Measurements from ENCODE around the gene PARD3B.

- TF ChIP-seq CTCF (IDR thresholded peaks at IDR 0.05) (no peak), POLR2A (IDR thresholded peaks at IDR 0.05) (no peak)
Measured at GRCh38 chr2:204853905-204854304, 308.6 kb downstream of the PARD3B start.
